ENCODE data around the gene IGFN1. TPM values are rescaled to one million over a fixed set of nuclear protein-coding genes. Genes with fewer than 3 reads are reported as not detected.

Gene IGFN1
- total RNA-seq, 6 experiments from 2014 or later = 0.02 to 0.18 (median 0.12) TPM; not detected in 3

- 100% methylated on average over 1 of the region's 1 CpG for WGBS (ENCODE audit: insufficient coverage, low coverage, low lambda C conversion rate, missing lambda C conversion rate)
- H3K27me3 ChIP-seq = no peaks in the 10 kb centered on the region
- no peak for ATAC-seq
- no peak overlapping the region for H3K4me3 ChIP-seq
- H3K36me3 ChIP-seq = no peaks in the 10 kb centered on the region
- no peaks in the 10 kb centered on the region for H3K9me3 ChIP-seq
- DNase-seq = no peak
- peaks cover 0 to 13% (median 5%) of the 10 kb centered on the region in 4 donors for H3K4me1 ChIP-seq
- TF ChIP-seq POLR2A (IDR thresholded peaks at IDR 0.05) = no peak
- TF ChIP-seq, protein P1, sequence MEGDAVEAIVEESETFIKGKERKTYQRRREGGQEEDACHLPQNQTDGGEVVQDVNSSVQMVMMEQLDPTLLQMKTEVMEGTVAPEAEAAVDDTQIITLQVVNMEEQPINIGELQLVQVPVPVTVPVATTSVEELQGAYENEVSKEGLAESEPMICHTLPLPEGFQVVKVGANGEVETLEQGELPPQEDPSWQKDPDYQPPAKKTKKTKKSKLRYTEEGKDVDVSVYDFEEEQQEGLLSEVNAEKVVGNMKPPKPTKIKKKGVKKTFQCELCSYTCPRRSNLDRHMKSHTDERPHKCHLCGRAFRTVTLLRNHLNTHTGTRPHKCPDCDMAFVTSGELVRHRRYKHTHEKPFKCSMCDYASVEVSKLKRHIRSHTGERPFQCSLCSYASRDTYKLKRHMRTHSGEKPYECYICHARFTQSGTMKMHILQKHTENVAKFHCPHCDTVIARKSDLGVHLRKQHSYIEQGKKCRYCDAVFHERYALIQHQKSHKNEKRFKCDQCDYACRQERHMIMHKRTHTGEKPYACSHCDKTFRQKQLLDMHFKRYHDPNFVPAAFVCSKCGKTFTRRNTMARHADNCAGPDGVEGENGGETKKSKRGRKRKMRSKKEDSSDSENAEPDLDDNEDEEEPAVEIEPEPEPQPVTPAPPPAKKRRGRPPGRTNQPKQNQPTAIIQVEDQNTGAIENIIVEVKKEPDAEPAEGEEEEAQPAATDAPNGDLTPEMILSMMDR (IDR thresholded peaks at IDR 0.05) = no peak
- H3K27ac ChIP-seq = no peak overlapping the region
- intact Hi-C loops (cut with DNase I) = loop anchor here in 1 of 2 donors (10.0 kb wide), 1 partner anchor 136 kb away; no protein-coding TSS in a partner anchor
These were observed 29.7 kb downstream of the IGFN1 start for GRCh38 chr1:201220388-201220715.

DNA sequence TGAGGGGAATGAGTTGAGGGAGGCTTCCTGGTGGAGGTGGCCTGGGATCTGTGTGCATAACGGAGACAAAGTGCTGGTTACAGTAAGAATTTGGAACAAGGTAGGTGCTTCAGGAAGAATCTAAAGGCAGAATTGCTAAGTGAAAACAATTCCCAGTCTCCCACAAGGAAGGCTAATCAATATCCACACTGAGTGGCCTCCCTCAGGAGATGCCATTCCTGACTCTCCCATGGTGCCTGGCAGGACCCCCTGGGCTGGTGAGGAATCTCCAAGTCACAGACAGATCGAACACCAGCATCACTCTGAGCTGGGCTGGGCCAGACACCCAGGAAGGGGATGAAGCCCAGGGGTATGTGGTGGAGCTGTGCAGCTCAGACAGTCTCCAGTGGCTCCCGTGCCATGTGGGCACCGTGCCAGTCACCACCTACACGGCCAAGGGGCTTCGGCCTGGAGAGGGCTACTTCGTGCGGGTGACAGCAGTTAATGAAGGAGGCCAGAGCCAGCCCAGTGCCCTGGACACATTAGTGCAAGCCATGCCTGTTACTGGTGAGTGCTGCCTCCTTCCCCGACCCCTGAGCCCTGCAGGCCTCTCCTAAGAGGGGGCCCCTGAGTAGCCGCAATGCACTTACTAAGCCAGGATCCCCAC, 30.7 kb downstream of the IGFN1 start:
- intact Hi-C loops (cut with DNase I) = loop anchor here in 1 of 2 donors (10.0 kb wide), 1 partner anchor 137 kb away; no protein-coding TSS in a partner anchor
- ATAC-seq (no peak), DNase-seq (peak in 1 of 3 donors; percentile 36)
- Histone ChIP-seq H3K4me1 (peaks cover 0 to 13% (median 5%) of the 10 kb centered on the region in 4 donors), H3K36me3 (no peaks in the 10 kb centered on the region), H3K27me3 (no peaks in the 10 kb centered on the region), H3K9me3 (no peaks in the 10 kb centered on the region), H3K4me3 (no peak overlapping the region), H3K27ac (no peak overlapping the region)
- TF ChIP-seq, protein P1 (IDR thresholded peaks at IDR 0.05) = no peak
- TF ChIP-seq POLR2A (IDR thresholded peaks at IDR 0.05) = no peak
- 88% methylated on average over 1 of the region's 10 CpGs for WGBS (ENCODE audit: insufficient coverage, low coverage, low lambda C conversion rate, missing lambda C conversion rate)

DNA sequence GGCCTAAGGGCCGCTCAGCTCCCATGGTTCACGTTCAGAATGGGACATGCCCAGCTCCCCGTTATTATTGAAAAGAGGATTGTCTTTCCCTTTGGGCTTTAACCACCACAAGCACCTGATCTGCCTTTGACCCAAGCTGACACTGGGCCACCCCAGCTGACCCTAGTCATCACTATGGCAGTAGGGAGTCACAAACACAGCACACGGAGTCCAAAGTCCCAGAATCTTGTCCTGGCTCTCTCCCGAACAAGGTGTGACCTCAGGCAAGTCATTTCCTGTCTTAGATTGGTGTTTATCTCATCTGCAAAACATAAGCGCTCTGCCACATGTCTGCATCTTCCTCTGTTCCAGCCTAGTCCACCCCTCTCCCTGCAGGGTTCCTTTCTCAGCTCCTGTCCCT, 31.5 kb downstream of the IGFN1 start:
- TF ChIP-seq POLR2A (IDR thresholded peaks at IDR 0.05) = no peak
- TF ChIP-seq, protein P1 (IDR thresholded peaks at IDR 0.05) = no peak
- H3K9me3 ChIP-seq = no peaks in the 10 kb centered on the region
- H3K27me3 ChIP-seq = no peaks in the 10 kb centered on the region
- WGBS (ENCODE audit: insufficient coverage, low coverage, low lambda C conversion rate, missing lambda C conversion rate) = 53% methylated on average over 5 of the region's 6 CpGs
- H3K27ac ChIP-seq = no peak overlapping the region
- H3K4me3 ChIP-seq = no peak overlapping the region
- peak; percentile 78 to 94 (median 88) for ATAC-seq
- peaks cover 0 to 13% (median 5%) of the 10 kb centered on the region in 4 donors for H3K4me1 ChIP-seq
- H3K36me3 ChIP-seq = no peaks in the 10 kb centered on the region
- intact Hi-C loops (cut with DNase I) = loop anchor here in 1 of 2 donors (10.0 kb wide), 1 partner anchor 137 kb away; no protein-coding TSS in a partner anchor
- DNase-seq = peak; percentile 53 to 71 (median 54)

DNA sequence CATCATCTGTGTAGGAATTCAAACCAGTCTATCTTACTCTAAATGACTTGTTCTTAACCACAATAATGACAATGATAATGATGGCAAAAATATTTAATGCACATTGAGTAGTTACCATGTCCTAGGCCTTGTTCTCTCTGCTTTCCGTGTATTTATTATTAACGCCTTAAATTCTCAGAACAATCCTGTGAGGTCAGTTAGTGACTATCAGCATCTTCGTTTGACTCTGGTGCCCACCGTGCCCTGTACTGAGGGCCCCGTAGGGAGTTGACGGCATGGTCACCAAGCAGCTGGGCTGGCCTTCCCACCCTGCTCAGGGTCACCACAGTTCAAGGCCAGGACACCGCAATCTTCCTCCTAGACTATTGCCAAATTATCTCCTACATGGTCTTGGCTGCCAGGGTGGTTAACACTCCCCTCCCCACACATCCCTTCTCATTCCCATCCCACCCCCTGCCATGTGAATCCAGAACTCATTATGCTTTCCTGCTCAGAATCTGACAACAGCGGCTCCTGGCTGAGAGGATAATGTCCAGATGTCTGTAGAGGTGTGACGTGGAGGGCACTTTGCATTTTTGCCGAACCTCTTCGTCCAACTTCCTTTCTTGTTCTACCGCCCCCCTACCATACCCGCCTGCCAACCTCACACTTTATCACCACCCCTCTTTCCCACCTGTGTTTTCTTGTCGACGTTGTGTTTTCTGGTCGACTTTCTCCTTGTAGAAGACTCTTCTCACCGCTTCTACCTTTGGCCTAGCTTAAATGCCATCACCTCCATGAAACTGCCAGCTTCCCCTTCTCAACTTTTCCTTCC, 33.4 kb downstream of the IGFN1 start:
- WGBS (ENCODE audit: insufficient coverage, low coverage, low lambda C conversion rate, missing lambda C conversion rate) = 73% methylated on average over 16 of the region's 17 CpGs
- Histone ChIP-seq H3K27me3 (no peaks in the 10 kb centered on the region), H3K4me3 (no peak overlapping the region), H3K9me3 (no peaks in the 10 kb centered on the region), H3K4me1 (peaks cover 0 to 13% (median 5%) of the 10 kb centered on the region in 4 donors), H3K36me3 (no peaks in the 10 kb centered on the region), H3K27ac (no peak overlapping the region)
- ATAC-seq (no peak), DNase-seq (peak in 1 of 3 donors; percentile 29)
- no peak for TF ChIP-seq POLR2A (IDR thresholded peaks at IDR 0.05)
- TF ChIP-seq, protein P1 (IDR thresholded peaks at IDR 0.05) = no peak
- intact Hi-C loops (cut with DNase I) = loop anchor here in 1 of 2 donors (10.0 kb wide), 1 partner anchor 139 kb away; no protein-coding TSS in a partner anchor
